K562 (cell line): ENCODE measurements around the gene HIVEP3. TPM values are rescaled to one million over a fixed set of nuclear protein-coding genes. Genes with fewer than 3 reads are reported as not detected.

Source experiments
- GTF2F1 ChIP-seq: IDR thresholded peaks from 2 replicates; pipeline ENCODE4 v1.6.1; 2011; ENCODE audit warnings: low read depth, low read length, improper control_type of control experiment
- HNRNPK ChIP-seq: fragments of 200-400 bp; formaldehyde crosslinking; IDR thresholded peaks from one replicate; pipeline ENCODE4 v1.6.1; 2018; ENCODE audit warnings: mild to moderate bottlenecking, low read depth, low read length; ENCODE audit not compliant: poor library complexity, severe bottlenecking
- MAFG ChIP-seq: fragments of 450-650 bp; conservative IDR thresholded peaks from 2 replicates; pipeline ENCODE4 v1.6.1; 2016; ENCODE audit warnings: missing genetic modification characterization, missing compliant biosample characterization
- MXI1 ChIP-seq: IDR thresholded peaks from 2 replicates; pipeline ENCODE4 v1.6.1; 2011; ENCODE audit warnings: low read depth, mild to moderate bottlenecking, improper control_type of control experiment, low read length
- NCOA1 ChIP-seq: fragments of 450-650 bp; IDR thresholded peaks from 2 replicates; pipeline ENCODE4 v1.6.1; 2016; ENCODE audit warnings: low read depth
- SMAD2 ChIP-seq: fragments of 150-350 bp; IDR thresholded peaks from 2 replicates; pipeline ENCODE4 v1.6.1; 2014; ENCODE audit warnings: low read depth, mild to moderate bottlenecking, low read length
- TAF9B ChIP-seq: fragments of 450-650 bp; IDR thresholded peaks from 2 replicates; pipeline ENCODE4 v1.6.1; 2018; ENCODE audit warnings: mild to moderate bottlenecking; ENCODE audit not compliant: partially characterized antibody
- WHSC1 ChIP-seq: IDR thresholded peaks from one replicate; pipeline ENCODE4 v1.6.1; 2012; ENCODE audit warnings: low read length, control low read depth, inconsistent platforms
- ZNF280A ChIP-seq: fragments of 450-650 bp; IDR thresholded peaks from 2 replicates; pipeline ENCODE4 v1.6.1; 2018; ENCODE audit warnings: mild to moderate bottlenecking, low read depth; ENCODE audit not compliant: partially characterized antibody
- ZNF57 ChIP-seq: fragments of 450-650 bp; formaldehyde crosslinking; IDR thresholded peaks from 2 replicates; pipeline ENCODE4 v1.4.0; 2020; ENCODE audit warnings: mild to moderate bottlenecking, moderate library complexity
- polyA plus RNA-seq, 8 experiments: library from polyadenylated mRNA; depleted of rRNA in 4 of 8; stranded (reverse) in 5 of 8; unstranded in 3 of 8; fragments of >200 nt; fragmentation: Nextera tagmentation in 2 of 8; fragmentation: Illumina TruSeq in 1 of 8; extraction: Ambion mirVana in 2 of 8; extraction: Trizol in 1 of 8; gene quantifications; 2 replicates each; pipeline versions ENCODE4 v1.2.1 to v1.2.3, GENCODE V29; 2011 to 2014; ENCODE audit warnings: inconsistent platforms in 1 of 8, missing spikeins in 1 of 8
- total RNA-seq, 7 experiments: library from RNA; depleted of rRNA in 6 of 7; stranded (reverse); fragments of >200 nt in 6 of 7; fragmentation: Illumina TruSeq in 2 of 7; extraction: Trizol in 2 of 7; gene quantifications; 2 replicates each; pipeline versions ENCODE4 v1.2.1 to v1.2.3, GENCODE V29; 2011 to 2021; ENCODE audit warnings: low replicate concordance in 1 of 7
- TF ChIP-seq, protein P1 (sequence below): fragments of 200-600 bp; sonication (generic); IDR thresholded peaks from one replicate; pipeline ENCODE4 v1.6.1; 2012; ENCODE audit warnings: mild to moderate bottlenecking, low read depth, low read length, inconsistent platforms
- TF ChIP-seq, protein P2 (sequence below): IDR thresholded peaks from 3 replicates; pipeline ENCODE4 v1.6.1; 2011; ENCODE audit warnings: borderline replicate concordance, mild to moderate bottlenecking, moderate library complexity; ENCODE audit not compliant: insufficient read length; ENCODE audit errors: extremely low read depth

The HIVEP3 gene
- total and polyA plus RNA-seq, 9 of the 15 experiments (the other 6 are each of a cell fraction or from before 2014, with no cell fraction given) = 0.09 to 0.58 (median 0.34) TPM; not detected in 1

DNA sequence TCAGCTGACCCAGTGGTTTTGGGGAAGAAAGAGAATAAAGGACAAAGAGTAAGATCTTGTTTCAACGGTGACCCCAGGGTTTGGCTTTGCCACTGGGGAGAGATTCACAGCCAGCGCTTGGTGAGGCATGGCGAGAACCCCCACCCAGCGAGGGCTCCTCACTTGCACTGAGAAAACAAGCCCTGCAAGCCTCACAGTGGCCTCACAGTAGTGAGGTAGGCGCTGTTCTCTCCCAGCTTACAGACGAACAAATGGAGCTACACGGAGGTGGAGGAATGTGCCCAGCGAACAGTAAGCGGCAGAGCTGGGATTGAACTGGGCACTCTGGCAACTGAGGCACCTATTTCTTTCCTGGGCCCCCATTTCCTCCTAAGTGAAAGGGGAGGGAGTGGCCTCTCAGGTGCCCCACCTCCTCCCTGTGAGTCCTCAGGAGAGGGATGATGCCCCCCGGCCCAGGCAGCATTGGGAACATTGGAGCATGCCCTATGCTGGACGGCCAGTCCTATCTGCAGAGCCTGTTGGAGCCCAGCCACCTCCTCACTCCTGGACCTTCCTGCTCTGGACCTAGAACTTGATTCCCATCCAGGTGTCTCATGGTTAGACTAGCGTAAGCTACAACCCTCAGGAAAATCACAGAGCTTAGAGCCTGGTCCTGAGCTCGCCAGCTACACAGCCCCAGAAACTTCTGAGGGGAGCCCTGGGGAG is 360.8 kb downstream of the HIVEP3 start (continued):
- TF ChIP-seq, protein P1, sequence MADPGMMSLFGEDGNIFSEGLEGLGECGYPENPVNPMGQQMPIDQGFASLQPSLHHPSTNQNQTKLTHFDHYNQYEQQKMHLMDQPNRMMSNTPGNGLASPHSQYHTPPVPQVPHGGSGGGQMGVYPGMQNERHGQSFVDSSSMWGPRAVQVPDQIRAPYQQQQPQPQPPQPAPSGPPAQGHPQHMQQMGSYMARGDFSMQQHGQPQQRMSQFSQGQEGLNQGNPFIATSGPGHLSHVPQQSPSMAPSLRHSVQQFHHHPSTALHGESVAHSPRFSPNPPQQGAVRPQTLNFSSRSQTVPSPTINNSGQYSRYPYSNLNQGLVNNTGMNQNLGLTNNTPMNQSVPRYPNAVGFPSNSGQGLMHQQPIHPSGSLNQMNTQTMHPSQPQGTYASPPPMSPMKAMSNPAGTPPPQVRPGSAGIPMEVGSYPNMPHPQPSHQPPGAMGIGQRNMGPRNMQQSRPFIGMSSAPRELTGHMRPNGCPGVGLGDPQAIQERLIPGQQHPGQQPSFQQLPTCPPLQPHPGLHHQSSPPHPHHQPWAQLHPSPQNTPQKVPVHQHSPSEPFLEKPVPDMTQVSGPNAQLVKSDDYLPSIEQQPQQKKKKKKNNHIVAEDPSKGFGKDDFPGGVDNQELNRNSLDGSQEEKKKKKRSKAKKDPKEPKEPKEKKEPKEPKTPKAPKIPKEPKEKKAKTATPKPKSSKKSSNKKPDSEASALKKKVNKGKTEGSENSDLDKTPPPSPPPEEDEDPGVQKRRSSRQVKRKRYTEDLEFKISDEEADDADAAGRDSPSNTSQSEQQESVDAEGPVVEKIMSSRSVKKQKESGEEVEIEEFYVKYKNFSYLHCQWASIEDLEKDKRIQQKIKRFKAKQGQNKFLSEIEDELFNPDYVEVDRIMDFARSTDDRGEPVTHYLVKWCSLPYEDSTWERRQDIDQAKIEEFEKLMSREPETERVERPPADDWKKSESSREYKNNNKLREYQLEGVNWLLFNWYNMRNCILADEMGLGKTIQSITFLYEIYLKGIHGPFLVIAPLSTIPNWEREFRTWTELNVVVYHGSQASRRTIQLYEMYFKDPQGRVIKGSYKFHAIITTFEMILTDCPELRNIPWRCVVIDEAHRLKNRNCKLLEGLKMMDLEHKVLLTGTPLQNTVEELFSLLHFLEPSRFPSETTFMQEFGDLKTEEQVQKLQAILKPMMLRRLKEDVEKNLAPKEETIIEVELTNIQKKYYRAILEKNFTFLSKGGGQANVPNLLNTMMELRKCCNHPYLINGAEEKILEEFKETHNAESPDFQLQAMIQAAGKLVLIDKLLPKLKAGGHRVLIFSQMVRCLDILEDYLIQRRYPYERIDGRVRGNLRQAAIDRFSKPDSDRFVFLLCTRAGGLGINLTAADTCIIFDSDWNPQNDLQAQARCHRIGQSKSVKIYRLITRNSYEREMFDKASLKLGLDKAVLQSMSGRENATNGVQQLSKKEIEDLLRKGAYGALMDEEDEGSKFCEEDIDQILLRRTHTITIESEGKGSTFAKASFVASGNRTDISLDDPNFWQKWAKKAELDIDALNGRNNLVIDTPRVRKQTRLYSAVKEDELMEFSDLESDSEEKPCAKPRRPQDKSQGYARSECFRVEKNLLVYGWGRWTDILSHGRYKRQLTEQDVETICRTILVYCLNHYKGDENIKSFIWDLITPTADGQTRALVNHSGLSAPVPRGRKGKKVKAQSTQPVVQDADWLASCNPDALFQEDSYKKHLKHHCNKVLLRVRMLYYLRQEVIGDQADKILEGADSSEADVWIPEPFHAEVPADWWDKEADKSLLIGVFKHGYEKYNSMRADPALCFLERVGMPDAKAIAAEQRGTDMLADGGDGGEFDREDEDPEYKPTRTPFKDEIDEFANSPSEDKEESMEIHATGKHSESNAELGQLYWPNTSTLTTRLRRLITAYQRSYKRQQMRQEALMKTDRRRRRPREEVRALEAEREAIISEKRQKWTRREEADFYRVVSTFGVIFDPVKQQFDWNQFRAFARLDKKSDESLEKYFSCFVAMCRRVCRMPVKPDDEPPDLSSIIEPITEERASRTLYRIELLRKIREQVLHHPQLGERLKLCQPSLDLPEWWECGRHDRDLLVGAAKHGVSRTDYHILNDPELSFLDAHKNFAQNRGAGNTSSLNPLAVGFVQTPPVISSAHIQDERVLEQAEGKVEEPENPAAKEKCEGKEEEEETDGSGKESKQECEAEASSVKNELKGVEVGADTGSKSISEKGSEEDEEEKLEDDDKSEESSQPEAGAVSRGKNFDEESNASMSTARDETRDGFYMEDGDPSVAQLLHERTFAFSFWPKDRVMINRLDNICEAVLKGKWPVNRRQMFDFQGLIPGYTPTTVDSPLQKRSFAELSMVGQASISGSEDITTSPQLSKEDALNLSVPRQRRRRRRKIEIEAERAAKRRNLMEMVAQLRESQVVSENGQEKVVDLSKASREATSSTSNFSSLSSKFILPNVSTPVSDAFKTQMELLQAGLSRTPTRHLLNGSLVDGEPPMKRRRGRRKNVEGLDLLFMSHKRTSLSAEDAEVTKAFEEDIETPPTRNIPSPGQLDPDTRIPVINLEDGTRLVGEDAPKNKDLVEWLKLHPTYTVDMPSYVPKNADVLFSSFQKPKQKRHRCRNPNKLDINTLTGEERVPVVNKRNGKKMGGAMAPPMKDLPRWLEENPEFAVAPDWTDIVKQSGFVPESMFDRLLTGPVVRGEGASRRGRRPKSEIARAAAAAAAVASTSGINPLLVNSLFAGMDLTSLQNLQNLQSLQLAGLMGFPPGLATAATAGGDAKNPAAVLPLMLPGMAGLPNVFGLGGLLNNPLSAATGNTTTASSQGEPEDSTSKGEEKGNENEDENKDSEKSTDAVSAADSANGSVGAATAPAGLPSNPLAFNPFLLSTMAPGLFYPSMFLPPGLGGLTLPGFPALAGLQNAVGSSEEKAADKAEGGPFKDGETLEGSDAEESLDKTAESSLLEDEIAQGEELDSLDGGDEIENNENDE = no peak
- TF ChIP-seq GTF2F1 (no peak), ZNF280A (no peak), WHSC1 (no peak), MAFG (tag) (no peak), TAF9B (no peak), SMAD2 (no peak), MXI1 (no peak), HNRNPK (no peak), ZNF57 (CRISPR knock-in tag) (no peak), NCOA1 (no peak)
- TF ChIP-seq, protein P2, sequence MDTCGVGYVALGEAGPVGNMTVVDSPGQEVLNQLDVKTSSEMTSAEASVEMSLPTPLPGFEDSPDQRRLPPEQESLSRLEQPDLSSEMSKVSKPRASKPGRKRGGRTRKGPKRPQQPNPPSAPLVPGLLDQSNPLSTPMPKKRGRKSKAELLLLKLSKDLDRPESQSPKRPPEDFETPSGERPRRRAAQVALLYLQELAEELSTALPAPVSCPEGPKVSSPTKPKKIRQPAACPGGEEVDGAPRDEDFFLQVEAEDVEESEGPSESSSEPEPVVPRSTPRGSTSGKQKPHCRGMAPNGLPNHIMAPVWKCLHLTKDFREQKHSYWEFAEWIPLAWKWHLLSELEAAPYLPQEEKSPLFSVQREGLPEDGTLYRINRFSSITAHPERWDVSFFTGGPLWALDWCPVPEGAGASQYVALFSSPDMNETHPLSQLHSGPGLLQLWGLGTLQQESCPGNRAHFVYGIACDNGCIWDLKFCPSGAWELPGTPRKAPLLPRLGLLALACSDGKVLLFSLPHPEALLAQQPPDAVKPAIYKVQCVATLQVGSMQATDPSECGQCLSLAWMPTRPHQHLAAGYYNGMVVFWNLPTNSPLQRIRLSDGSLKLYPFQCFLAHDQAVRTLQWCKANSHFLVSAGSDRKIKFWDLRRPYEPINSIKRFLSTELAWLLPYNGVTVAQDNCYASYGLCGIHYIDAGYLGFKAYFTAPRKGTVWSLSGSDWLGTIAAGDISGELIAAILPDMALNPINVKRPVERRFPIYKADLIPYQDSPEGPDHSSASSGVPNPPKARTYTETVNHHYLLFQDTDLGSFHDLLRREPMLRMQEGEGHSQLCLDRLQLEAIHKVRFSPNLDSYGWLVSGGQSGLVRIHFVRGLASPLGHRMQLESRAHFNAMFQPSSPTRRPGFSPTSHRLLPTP = no peak
